Stimulated activated naive CD8-positive, alpha-beta T cell treated with anti-CD3 and anti-CD28 coated beads, Interleukin-15, amount 100 ng/mL, for 72 hours (primary cell): ENCODE measurements around the gene PRCC.

Experiments used
- ATAC-seq: fragments of 150-1000 bp; cut with Tn5 transposase; 2 replicates; pipeline ENCODE4 v1.10.0; 2021; ENCODE audit warnings: mild to moderate bottlenecking, moderate library complexity
- DNase-seq, 2 donors: peaks; one replicate each; pipeline ENCODE4 v3.0.0; 2021 to 2022
- H3K27ac Mint-ChIP-seq, 2 donors: one replicate each; pipeline ENCODE4 v1.8.0; 2022; ENCODE audit warnings: mild to moderate bottlenecking in 2 of 2, mixed read lengths in 2 of 2, moderate library complexity in 2 of 2
- H3K27me3 Mint-ChIP-seq: one replicate; pipeline ENCODE4 v1.8.0; 2022; ENCODE audit warnings: mixed read lengths
- H3K4me1 Mint-ChIP-seq: one replicate; pipeline ENCODE4 v1.8.0; 2022; ENCODE audit warnings: mild to moderate bottlenecking, mixed read lengths
- H3K4me3 Mint-ChIP-seq, 2 donors: one replicate each; pipeline ENCODE4 v1.8.0; 2022; ENCODE audit warnings: mild to moderate bottlenecking in 2 of 2, mixed read lengths in 2 of 2, moderate library complexity in 1 of 2
- H3K9me3 Mint-ChIP-seq, 2 donors: one replicate each; pipeline ENCODE4 v1.8.0; 2022; ENCODE audit warnings: mixed read lengths in 2 of 2

The PRCC gene

GRCh38 chr1:156766298-156767100 is 836 bp upstream of the PRCC start:
- no peaks in the 10 kb centered on the region for H3K27me3 Mint-ChIP-seq
- peak; percentile 4 for ATAC-seq
- peaks cover 43% of the 10 kb centered on the region for H3K4me1 Mint-ChIP-seq
- peak overlapping the region in 1 of 2 donors; percentile 56 for H3K27ac Mint-ChIP-seq
- H3K4me3 Mint-ChIP-seq, result no peak overlapping the region
- DNase-seq, result no peak
- H3K9me3 Mint-ChIP-seq, result no peaks in the 10 kb centered on the region

- Mint-ChIP-seq H3K4me3 (no peak overlapping the region), H3K27ac (no peak overlapping the region), H3K9me3 (no peaks in the 10 kb centered on the region), H3K27me3 (no peaks in the 10 kb centered on the region), H3K4me1 (peaks cover 55% of the 10 kb centered on the region)
- ATAC-seq, result peak; percentile 24
- DNase-seq, result peak in 1 of 2 donors; percentile 73
These were observed 707 bp downstream of the PRCC start for GRCh38 chr1:156767879-156768604.

- Mint-ChIP-seq H3K4me1 (peaks cover 62% of the 10 kb centered on the region), H3K27me3 (no peaks in the 10 kb centered on the region), H3K4me3 (no peak overlapping the region), H3K9me3 (no peaks in the 10 kb centered on the region), H3K27ac (no peak overlapping the region)
- ATAC-seq, result no peak
- no peak for DNase-seq
These were observed 1.4 kb downstream of the PRCC start for GRCh38 chr1:156768610-156769295.

DNA sequence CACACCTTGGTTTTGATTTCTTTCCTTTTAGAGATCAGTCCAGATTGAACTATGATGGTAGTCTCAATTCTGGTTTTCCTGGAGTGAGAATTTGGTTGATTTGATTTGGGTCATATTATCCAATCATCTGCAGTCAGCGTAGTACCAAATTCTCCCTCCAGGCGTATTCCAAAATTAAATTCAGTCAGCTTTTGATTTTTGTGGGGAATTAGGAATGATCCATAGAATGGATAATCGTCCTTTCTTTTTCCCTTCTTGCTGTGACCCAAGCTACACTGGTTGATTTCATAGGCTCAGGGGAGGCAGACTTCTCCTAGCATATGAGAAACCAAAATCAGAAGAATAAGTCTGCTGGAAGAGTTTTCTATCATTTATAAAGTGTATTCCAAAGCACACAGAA is 4.9 kb downstream of the PRCC start:
- Mint-ChIP-seq H3K9me3 (no peaks in the 10 kb centered on the region), H3K27ac (peak overlapping the region in 1 of 2 donors; percentile 50), H3K4me3 (no peak overlapping the region), H3K27me3 (no peaks in the 10 kb centered on the region), H3K4me1 (peaks cover 71% of the 10 kb centered on the region)
- DNase-seq (no peak), ATAC-seq (no peak)

DNA sequence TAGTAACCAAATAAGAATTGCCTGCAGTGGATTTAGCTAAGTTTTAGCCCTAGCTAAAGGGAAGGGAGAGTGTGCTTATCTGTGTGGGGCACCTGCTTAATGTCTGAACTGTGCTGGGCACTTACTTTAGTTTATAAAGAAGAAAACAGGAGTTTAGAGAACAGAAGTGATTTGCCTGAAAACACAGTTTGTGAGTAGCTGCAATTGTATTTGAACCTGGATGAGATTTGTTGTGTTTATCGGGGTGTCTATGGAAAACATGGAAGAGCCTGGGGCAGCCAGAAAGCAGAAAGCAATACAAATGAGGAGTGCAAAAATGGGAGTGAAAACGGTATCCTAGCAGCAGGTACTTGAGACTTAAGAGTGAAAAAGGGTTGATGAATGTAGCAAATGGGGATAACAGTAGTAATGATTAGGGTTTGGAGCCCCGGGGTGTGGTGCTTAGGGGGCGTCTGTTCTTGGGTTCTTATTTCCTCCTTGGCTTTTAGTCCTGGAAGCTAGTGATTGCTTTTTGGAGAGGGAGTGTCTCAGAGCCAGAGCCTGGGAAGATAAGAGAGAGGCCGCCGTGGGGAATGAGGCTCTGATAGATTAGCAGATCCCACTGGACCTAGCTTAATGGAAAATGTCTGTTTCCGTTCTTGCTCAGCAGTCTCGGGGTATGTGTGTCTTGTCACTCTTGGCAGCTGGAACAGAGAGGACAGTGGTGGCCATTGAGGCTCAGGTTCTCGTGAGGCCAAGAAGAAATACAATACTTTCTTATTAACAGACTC is 5.6 kb downstream of the PRCC start:
- ATAC-seq, result no peak
- Mint-ChIP-seq H3K4me1 (peaks cover 78% of the 10 kb centered on the region), H3K9me3 (no peaks in the 10 kb centered on the region), H3K4me3 (no peak overlapping the region), H3K27ac (peak overlapping the region in 1 of 2 donors; percentile 74), H3K27me3 (no peaks in the 10 kb centered on the region)
- DNase-seq, result no peak

GRCh38 chr1:156773607-156774006 is 6.3 kb downstream of the PRCC start:
- DNase-seq (no peak), ATAC-seq (peak; percentile 52)
- Mint-ChIP-seq H3K27me3 (no peaks in the 10 kb centered on the region), H3K4me3 (peak overlapping the region in 1 of 2 donors; percentile 9), H3K27ac (no peak overlapping the region), H3K4me1 (peaks cover 80% of the 10 kb centered on the region), H3K9me3 (no peaks in the 10 kb centered on the region)

GRCh38 chr1:156775799-156776198 is 8.5 kb downstream of the PRCC start:
- no peaks in the 10 kb centered on the region for H3K9me3 Mint-ChIP-seq
- H3K4me3 Mint-ChIP-seq, result no peak overlapping the region
- DNase-seq (no peak), ATAC-seq (no peak)
- H3K27me3 Mint-ChIP-seq, result no peaks in the 10 kb centered on the region
- peak overlapping the region in 1 of 2 donors; percentile 44 for H3K27ac Mint-ChIP-seq
- peaks cover 59% of the 10 kb centered on the region for H3K4me1 Mint-ChIP-seq

DNA sequence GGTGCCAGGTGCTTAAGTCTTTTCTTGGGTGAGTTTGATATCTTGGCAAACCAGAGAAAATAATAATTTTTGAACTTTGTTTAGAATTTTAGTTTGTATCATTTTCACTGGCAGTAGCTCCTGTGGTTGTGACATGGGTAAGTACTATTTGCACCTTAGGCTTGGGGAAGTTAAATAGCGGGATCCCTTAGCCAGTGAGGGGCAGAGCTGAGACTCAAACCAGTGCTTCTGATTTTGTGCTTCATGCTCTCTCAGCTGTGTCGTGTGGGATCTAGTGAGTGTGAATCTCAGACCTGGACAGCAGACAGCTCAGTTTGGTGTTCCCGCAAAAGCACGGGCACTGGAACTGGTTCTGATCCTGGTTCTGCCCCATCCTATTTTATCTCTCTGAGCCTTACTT is 9.6 kb downstream of the PRCC start:
- H3K27me3 Mint-ChIP-seq, result no peaks in the 10 kb centered on the region
- H3K9me3 Mint-ChIP-seq, result no peaks in the 10 kb centered on the region
- H3K4me3 Mint-ChIP-seq, result no peak overlapping the region
- peak overlapping the region in 1 of 2 donors; percentile 64 for H3K27ac Mint-ChIP-seq
- ATAC-seq, result no peak
- DNase-seq, result no peak
- peaks cover 62% of the 10 kb centered on the region for H3K4me1 Mint-ChIP-seq

DNA sequence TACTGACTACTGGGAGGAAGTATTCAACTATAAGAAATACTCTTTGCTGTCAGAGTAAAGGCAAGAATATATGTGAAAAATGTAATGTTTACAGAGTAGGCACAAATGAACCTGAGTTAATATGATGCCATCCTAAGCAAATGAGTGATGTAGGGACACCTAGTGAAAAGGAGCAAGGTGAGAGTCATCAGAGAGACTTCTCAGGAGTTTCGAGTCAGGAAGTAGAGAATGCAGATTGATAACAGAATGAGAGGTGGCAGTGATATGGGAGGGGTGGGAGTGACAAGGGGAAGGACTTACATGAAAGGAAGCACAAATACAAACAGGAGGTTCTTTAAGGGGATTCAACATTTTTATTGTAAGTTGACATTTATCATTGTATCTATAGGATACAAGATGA is 10.2 kb downstream of the PRCC start:
- ATAC-seq, result no peak
- H3K4me3 Mint-ChIP-seq, result no peak overlapping the region
- H3K27ac Mint-ChIP-seq, result no peak overlapping the region

GRCh38 chr1:156781585-156782186 is 14.4 kb downstream of the PRCC start:
- Mint-ChIP-seq H3K4me3 (no peak overlapping the region), H3K27me3 (no peaks in the 10 kb centered on the region), H3K9me3 (no peaks in the 10 kb centered on the region), H3K27ac (peak overlapping the region in 1 of 2 donors; percentile 2), H3K4me1 (peaks cover 39% of the 10 kb centered on the region)
- ATAC-seq (no peak), DNase-seq (no peak)

More for the DNA sequence above, 10.2 kb downstream of the PRCC start:
- peaks cover 57% of the 10 kb centered on the region for H3K4me1 Mint-ChIP-seq
- no peaks in the 10 kb centered on the region for H3K27me3 Mint-ChIP-seq
- no peak for DNase-seq
- no peaks in the 10 kb centered on the region for H3K9me3 Mint-ChIP-seq

GRCh38 chr1:156785458-156785857 is 18.1 kb downstream of the PRCC start:
- Mint-ChIP-seq H3K27me3 (no peaks in the 10 kb centered on the region), H3K9me3 (no peaks in the 10 kb centered on the region), H3K4me3 (no peak overlapping the region), H3K27ac (no peak overlapping the region), H3K4me1 (peaks cover 24% of the 10 kb centered on the region)
- ATAC-seq (no peak), DNase-seq (no peak)

DNA sequence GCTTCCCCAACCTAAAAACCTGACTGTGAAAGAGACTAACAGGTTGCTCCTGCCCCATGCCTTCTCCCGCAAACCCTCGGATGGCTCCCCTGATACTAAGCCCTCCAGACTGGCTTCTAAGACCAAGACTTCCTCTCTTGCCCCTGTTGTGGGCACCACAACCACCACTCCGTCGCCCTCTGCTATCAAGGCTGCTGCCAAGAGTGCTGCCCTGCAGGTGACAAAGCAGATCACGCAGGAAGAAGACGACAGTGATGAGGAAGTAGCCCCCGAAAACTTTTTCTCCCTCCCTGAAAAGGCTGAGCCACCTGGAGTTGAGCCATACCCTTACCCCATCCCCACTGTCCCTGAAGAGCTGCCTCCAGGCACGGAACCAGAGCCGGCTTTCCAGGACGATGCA is 19.3 kb downstream of the PRCC start:
- H3K4me3 Mint-ChIP-seq, result no peak overlapping the region
- H3K4me1 Mint-ChIP-seq, result peaks cover 14% of the 10 kb centered on the region
- no peaks in the 10 kb centered on the region for H3K27me3 Mint-ChIP-seq
- ATAC-seq (no peak), DNase-seq (no peak)
- no peaks in the 10 kb centered on the region for H3K9me3 Mint-ChIP-seq
- peak overlapping the region in 1 of 2 donors; percentile 79 for H3K27ac Mint-ChIP-seq

- no peak overlapping the region for H3K4me3 Mint-ChIP-seq
These were observed 20.8 kb downstream of the PRCC start for GRCh38 chr1:156788136-156788535.

GRCh38 chr1:156789621-156790318 is 22.4 kb downstream of the PRCC start:
- ATAC-seq (no peak), DNase-seq (no peak)
- Mint-ChIP-seq H3K27ac (no peak overlapping the region), H3K4me3 (no peak overlapping the region), H3K27me3 (no peaks in the 10 kb centered on the region), H3K4me1 (peaks cover 11% of the 10 kb centered on the region), H3K9me3 (no peaks in the 10 kb centered on the region)

More at GRCh38 chr1:156788136-156788535, 20.8 kb downstream of the PRCC start:
- no peaks in the 10 kb centered on the region for H3K9me3 Mint-ChIP-seq
- no peak overlapping the region for H3K27ac Mint-ChIP-seq
- H3K4me1 Mint-ChIP-seq, result peaks cover 11% of the 10 kb centered on the region
- no peak for ATAC-seq
- no peaks in the 10 kb centered on the region for H3K27me3 Mint-ChIP-seq
- DNase-seq, result no peak
